IMR-90 (cell line): ENCODE measurements around the gene DUSP10. TPM values are rescaled to one million over a fixed set of nuclear protein-coding genes. Genes with fewer than 3 reads are reported as not detected.
A peak's percentile ranks its signal among the peaks of the same experiment; 100 is the strongest.

Experiments
- ATAC-seq: fragments of 200-7000 bp; cut with Tn5 transposase; 2 replicates; pipeline ENCODE4 v1.9.1; 2020; ENCODE audit warnings: low read depth, mild to moderate bottlenecking, moderate library complexity
- BruUV-seq: library from RNA; stranded (reverse); fragments of 400-500 nt; replicated peaks from 2 replicates; lab custom pipeline; 2021; lab: Mats Ljungman, UMichigan
- CTCF ChIA-PET: fragments of 300-600 bp; formaldehyde crosslinking; extraction: SDS; loops from one replicate; lab custom pipeline; 2021; ENCODE audit warnings: antibody characterized with exemption; lab: Yijun Ruan, JAX
- POLR2A ChIA-PET: fragments of 300-600 bp; sonication (Branson Sonifier 250); formaldehyde crosslinking; loops from one replicate; lab custom pipeline; 2022; ENCODE audit warnings: antibody characterized with exemption; ENCODE audit not compliant: unreplicated experiment; lab: Charles Lee
- DNase-seq: peaks from one replicate; pipeline ENCODE4 v3.0.0; 2013
- H2AFZ ChIP-seq: replicated peaks from 2 replicates; pipeline ENCODE3; 2013; ENCODE audit warnings: low read length, mild to moderate bottlenecking; ENCODE audit not compliant: poor library complexity
- H2AK5ac ChIP-seq: 2 replicates; pipeline ENCODE4 v1.6.1; 2013; ENCODE audit warnings: low read depth, low read length, inconsistent platforms
- H2AK9ac ChIP-seq: replicated peaks from 2 replicates; pipeline ENCODE3; 2013; ENCODE audit warnings: mild to moderate bottlenecking, low read depth, low read length, moderate library complexity; ENCODE audit not compliant: poor library complexity
- H2BK120ac ChIP-seq: 2 replicates; pipeline ENCODE4 v1.6.1; 2013; ENCODE audit warnings: low read depth, low read length, inconsistent platforms
- H2BK15ac ChIP-seq: 3 replicates; pipeline ENCODE4 v1.6.1; 2013; ENCODE audit warnings: low read depth, low read length, inconsistent platforms
- H2BK20ac ChIP-seq: 2 replicates; pipeline ENCODE4 v1.6.1; 2013; ENCODE audit warnings: low read depth, mild to moderate bottlenecking, inconsistent platforms, low read length, moderate library complexity
- H2BK5ac ChIP-seq: 2 replicates; pipeline ENCODE4 v1.6.1; 2013; ENCODE audit warnings: mild to moderate bottlenecking, low read depth, low read length, inconsistent platforms; ENCODE audit not compliant: poor library complexity, severe bottlenecking
- H3K14ac ChIP-seq: replicated peaks from 2 replicates; pipeline ENCODE4 v1.6.1; 2013; ENCODE audit warnings: low read depth, low read length, inconsistent platforms
- H3K18ac ChIP-seq: 2 replicates; pipeline ENCODE4 v1.6.1; 2013; ENCODE audit warnings: low read depth, low read length, control low read depth
- H3K23ac ChIP-seq: 2 replicates; pipeline ENCODE4 v1.6.1; 2013; ENCODE audit warnings: low read depth, low read length, inconsistent platforms
- H3K27ac ChIP-seq: 2 replicates; pipeline ENCODE4 v1.5.1; 2013; ENCODE audit warnings: mild to moderate bottlenecking, control low read depth, low read length; ENCODE audit not compliant: insufficient read depth
- H3K27me3 ChIP-seq: 2 replicates; pipeline ENCODE4 v1.6.1; 2013; ENCODE audit warnings: low read length; ENCODE audit not compliant: control insufficient read depth, insufficient read depth
- H3K36me3 ChIP-seq: 2 replicates; pipeline ENCODE4 v1.6.1; 2013; ENCODE audit warnings: low read length, mixed read lengths; ENCODE audit not compliant: control insufficient read depth, insufficient read depth
- H3K4ac ChIP-seq: 2 replicates; pipeline ENCODE4 v1.6.1; 2013; ENCODE audit warnings: low read depth, low read length, inconsistent platforms
- H3K4me1 ChIP-seq: 2 replicates; pipeline ENCODE4 v1.6.1; 2013; ENCODE audit warnings: low read length, mixed read lengths; ENCODE audit not compliant: control insufficient read depth, insufficient read depth
- H3K4me2 ChIP-seq: 2 replicates; pipeline ENCODE4 v1.6.1; 2013; ENCODE audit warnings: low read depth, mild to moderate bottlenecking, control low read depth, low read length, moderate library complexity
- H3K4me3 ChIP-seq: 2 replicates; pipeline ENCODE4 v1.5.1; 2013; ENCODE audit warnings: low read depth, mild to moderate bottlenecking, control low read depth, low read length, moderate library complexity; ENCODE audit not compliant: insufficient read depth
- H3K56ac ChIP-seq: 2 replicates; pipeline ENCODE4 v1.6.1; 2013; ENCODE audit warnings: low read length, inconsistent platforms; ENCODE audit not compliant: insufficient read depth; ENCODE audit errors: extremely low read depth
- H3K79me1 ChIP-seq, 2 experiments: 2 replicates each; pipeline ENCODE4 v1.6.1; 2013; ENCODE audit warnings: low read length in 2 of 2, inconsistent platforms in 1 of 2, low read depth in 1 of 2
- H3K9ac ChIP-seq: 2 replicates; pipeline ENCODE4 v1.6.1; 2013; ENCODE audit warnings: low read depth, low read length, control low read depth
- H3K9me1 ChIP-seq: 2 replicates; pipeline ENCODE4 v1.6.1; 2013; ENCODE audit warnings: low read length, inconsistent platforms; ENCODE audit not compliant: insufficient read depth
- H3K9me3 ChIP-seq: 2 replicates; pipeline ENCODE4 v1.6.1; 2013; ENCODE audit warnings: low read length; ENCODE audit not compliant: control insufficient read depth, insufficient read depth
- H4K20me1 ChIP-seq: 2 replicates; pipeline ENCODE4 v1.6.1; 2013; ENCODE audit warnings: low read length, inconsistent platforms; ENCODE audit not compliant: insufficient read depth
- H4K5ac ChIP-seq: 2 replicates; pipeline ENCODE4 v1.6.1; 2013; ENCODE audit warnings: mild to moderate bottlenecking, low read depth, low read length, control low read depth
- H4K8ac ChIP-seq, 2 experiments: 2 replicates each; pipeline ENCODE4 v1.6.1; 2013; ENCODE audit warnings: low read depth in 2 of 2, low read length in 2 of 2, control low read depth in 1 of 2, inconsistent platforms in 1 of 2
- H4K91ac ChIP-seq: 2 replicates; pipeline ENCODE4 v1.6.1; 2013; ENCODE audit warnings: low read depth, low read length, inconsistent platforms; ENCODE audit not compliant: insufficient read depth
- BHLHE40 ChIP-seq: fragments of 150-350 bp; IDR thresholded peaks from 2 replicates; pipeline ENCODE4 v1.6.1; 2016; ENCODE audit warnings: mild to moderate bottlenecking, low read depth, low read length
- CEBPB ChIP-seq: IDR thresholded peaks from 2 replicates; pipeline ENCODE4 v1.6.1; 2012; ENCODE audit warnings: low read depth, low read length, improper control_type of control experiment
- CHD1 ChIP-seq: IDR thresholded peaks from 2 replicates; pipeline ENCODE4 v1.6.1; 2012; ENCODE audit warnings: low read depth, low read length, improper control_type of control experiment
- ELK1 ChIP-seq: fragments of 150-350 bp; IDR thresholded peaks from 2 replicates; pipeline ENCODE4 v1.6.1; 2016; ENCODE audit warnings: low read depth, mild to moderate bottlenecking, low read length, moderate library complexity, borderline replicate concordance
- FOS ChIP-seq: fragments of 150-350 bp; IDR thresholded peaks from 2 replicates; pipeline ENCODE4 v1.6.1; 2016; ENCODE audit warnings: low read depth, low read length
- RAD21 ChIP-seq: IDR thresholded peaks from 2 replicates; pipeline ENCODE4 v1.6.1; 2012; ENCODE audit warnings: low read length, improper control_type of control experiment
- RCOR1 ChIP-seq: IDR thresholded peaks from 2 replicates; pipeline ENCODE4 v1.6.1; 2012; ENCODE audit warnings: mild to moderate bottlenecking, low read length, improper control_type of control experiment; ENCODE audit not compliant: insufficient replicate concordance
- WGBS, 2 experiments: methylation state at CpG; one replicate each; pipeline versions ENCODE4 v1.1.5 to v1.1.7; 2013; ENCODE audit warnings: missing lambda C conversion rate in 2 of 2; ENCODE audit not compliant: insufficient read length in 1 of 2; ENCODE audit errors: extremely low coverage in 2 of 2; 5-methylcytosine and 5-hydroxymethylcytosine counted together
- dilution Hi-C: fragments of 300-500 bp; cut with HindIII; formaldehyde crosslinking; loops from one replicate; pipeline ENCODE4 v1.14.3; 2018; ENCODE audit warnings: low sequenced_read_pairs; ENCODE audit not compliant: unreplicated experiment
- in situ Hi-C: fragments of 300-500 bp; cut with MboI; formaldehyde crosslinking; loops from 3 replicates; pipeline ENCODE4 v1.14.3; 2019; ENCODE audit warnings: low sequenced_read_pairs, inconsistent platforms, mixed read lengths
- intact Hi-C: fragments of 100-400 bp; cut with micrococcal nuclease; formaldehyde crosslinking; loops from 2 replicates; pipeline ENCODE4 v1.10.0; 2022
- polyA plus RNA-seq, 3 experiments: library from polyadenylated mRNA; depleted of rRNA; stranded (reverse); fragments of >200 nt; gene quantifications; 2 replicates each; pipeline ENCODE4 v1.2.3, GENCODE V29; 2012; ENCODE audit warnings: low replicate concordance in 1 of 3
- total RNA-seq: library from RNA; depleted of rRNA; stranded (reverse); fragments of >200 nt; gene quantifications from 2 replicates; pipeline ENCODE4 v1.2.3, GENCODE V29; 2012
- TF ChIP-seq, protein P1 (sequence below): fragments of 150-350 bp; IDR thresholded peaks from 2 replicates; pipeline ENCODE4 v1.6.1; 2017; ENCODE audit warnings: mild to moderate bottlenecking, antibody characterized with exemption, low read length, low read depth

The DUSP10 gene
- total and polyA plus RNA-seq, 2 of the 4 experiments (the other 2 are of a cell fraction): 41.7 to 59.1 TPM

- Histone ChIP-seq H3K4me2 (no peak overlapping the region), H2BK20ac (no peak overlapping the region), H4K20me1 (no peaks in the 10 kb centered on the region), H4K8ac (peak overlapping the region in 1 of 2 experiments; percentile 69; a peak in 2 of 4 replicates), H3K4ac (peak overlapping the region; percentile 26), H2BK15ac (0 out of 3 replicates have a peak overlapping the region, but pooled peaks have one; percentile 73), H3K27me3 (no peaks in the 10 kb centered on the region), H3K9me1 (peaks cover 11% of the 10 kb centered on the region), H3K4me1 (peaks cover 19% of the 10 kb centered on the region), H3K14ac (0 out of 2 replicates have a peak overlapping the region, but pooled peaks have one; percentile 64), H2AK5ac (no peak overlapping the region), H4K91ac (no peak overlapping the region), H3K23ac (peak overlapping the region; percentile 46; the same call in 1 of the 2 replicates), H2AFZ (no peak overlapping the region), H3K79me1 (peaks cover 17 to 43% of the 10 kb centered on the region in 2 experiments), H2BK5ac (peak overlapping the region; percentile 93), H3K9ac (no peak overlapping the region), H3K36me3 (peaks cover 27% of the 10 kb centered on the region), H2AK9ac (no peak overlapping the region), H3K56ac (no peak overlapping the region), H3K4me3 (no peak overlapping the region), H3K9me3 (no peaks in the 10 kb centered on the region), H4K5ac (0 out of 2 replicates have a peak overlapping the region, but pooled peaks have one; percentile 19), H3K18ac (peak overlapping the region; percentile 27; the same call in 1 of the 2 replicates), H3K27ac (peak overlapping the region; percentile 35; the same call in 1 of the 2 replicates), H2BK120ac (no peak overlapping the region)
- ATAC-seq (peak; percentile 50), DNase-seq (peak; percentile 75)
- no TSS peak for BruUV-seq
- intact Hi-C loops (no loop called here), dilution Hi-C loops (no loop called here), in situ Hi-C loops (no loop called here)
- TF ChIP-seq, protein P1, sequence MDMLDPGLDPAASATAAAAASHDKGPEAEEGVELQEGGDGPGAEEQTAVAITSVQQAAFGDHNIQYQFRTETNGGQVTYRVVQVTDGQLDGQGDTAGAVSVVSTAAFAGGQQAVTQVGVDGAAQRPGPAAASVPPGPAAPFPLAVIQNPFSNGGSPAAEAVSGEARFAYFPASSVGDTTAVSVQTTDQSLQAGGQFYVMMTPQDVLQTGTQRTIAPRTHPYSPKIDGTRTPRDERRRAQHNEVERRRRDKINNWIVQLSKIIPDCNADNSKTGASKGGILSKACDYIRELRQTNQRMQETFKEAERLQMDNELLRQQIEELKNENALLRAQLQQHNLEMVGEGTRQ: no peak
- TF ChIP-seq ELK1 (no peak), FOS (no peak), CHD1 (no peak), CEBPB (no peak), BHLHE40 (no peak), RAD21 (no peak), RCOR1 (no peak)
- WGBS, 2 experiments: no CpG with 5 or more reads among the region's 1 CpG
- POLR2A ChIA-PET: interaction anchor here (0.5 kb wide), 1 partner anchor 18 kb away, joined by 3 read pairs; no protein-coding TSS in a partner anchor
- CTCF ChIA-PET: interaction anchor here (2.4 kb wide), 1 partner anchor 221 kb away, joined by 12 read pairs; no protein-coding TSS in a partner anchor
These were observed 42.3 kb downstream of the DUSP10 start for GRCh38 chr1:221699577-221699976.
